Measurements from ENCODE around the gene WDR38. TPM values are rescaled to one million over a fixed set of nuclear protein-coding genes. Genes with fewer than 3 reads are reported as not detected.

Gene WDR38
- polyA plus RNA-seq, 1 of the 3 experiments (the other 2 are of a cell fraction), result not detected

GRCh38 chr9:124831642-124832364, 21.5 kb upstream of the WDR38 start:
- no peak overlapping the region for H3K4me3 ChIP-seq (ENCODE audit: low read depth in 2 of 2, low read length in 1 of 2)
- 93% methylated on average over 8 of the region's 9 CpGs for WGBS (ENCODE audit: low lambda C conversion rate)
- H4K20me1 ChIP-seq (ENCODE audit: insufficient read depth), result no peaks in the 10 kb centered on the region
- no peak overlapping the region for H2AFZ ChIP-seq (ENCODE audit: low read depth)
- H3K4me2 ChIP-seq, result no peak overlapping the region
- DNase-seq, result no peak
- peak overlapping the region in 1 of 2 experiments; percentile 65; a peak in 2 of 4 replicates for H3K27ac ChIP-seq (ENCODE audit: low read depth in 2 of 2, low read length in 1 of 2)
- H3K79me2 ChIP-seq (ENCODE audit: insufficient read depth), result no peaks in the 10 kb centered on the region
- no peak overlapping the region for H3K9ac ChIP-seq
- H3K9me2 ChIP-seq, result no peaks in the 10 kb centered on the region
- ChIA-PET POLR2A (no interaction called here), CTCF (interaction anchor here (4.1 to 33.6 kb wide), 3 partner anchors 9 to 56 kb away, joined by 18 to 1436 read pairs (median 353); partner anchors contain the start of genes NR6A1, OLFML2A and WDR38)
- peaks cover 25% of the 10 kb centered on the region for H3F3A ChIP-seq (replicated peaks; ENCODE audit: insufficient read depth)
- H3K4me1 ChIP-seq (ENCODE audit: control insufficient read depth in 1 of 2, insufficient read depth in 2 of 2, low read depth in 1 of 2, low read length in 1 of 2), result peaks cover 14 to 24% of the 10 kb centered on the region in 2 experiments; a peak in 3 of 4 replicates
- H3K27me3 ChIP-seq (ENCODE audit: insufficient read depth), result no peaks in the 10 kb centered on the region
- H3K36me3 ChIP-seq (replicated peaks in 1 of 2; ENCODE audit: control insufficient read depth in 1 of 2, insufficient read depth in 2 of 2, low read length in 1 of 2), result no peaks in the 10 kb centered on the region
- H3K9me3 ChIP-seq, result no peaks in the 10 kb centered on the region
- TF ChIP-seq IRF3 (IDR thresholded peaks at IDR 0.05; ENCODE audit: low read depth, low read length), result no peak

- peak; percentile 60 for TF ChIP-seq PBX3 (IDR thresholded peaks at IDR 0.05)
- TF ChIP-seq FOSL2 (IDR thresholded peaks at IDR 0.05; ENCODE audit: borderline replicate concordance, low read depth), result peak; percentile 48; the same call in 1 of the 2 replicates
- TF ChIP-seq REST (IDR thresholded peaks at IDR 0.05; ENCODE audit: low read depth, low read length), result no peak
- peak; percentile 27; the same call in 1 of the 2 replicates for TF ChIP-seq TCF12 (IDR thresholded peaks at IDR 0.05)
- TF ChIP-seq NFIC (IDR thresholded peaks at IDR 0.05; ENCODE audit: borderline replicate concordance), result peak; percentile 31; the same call in 1 of the 2 replicates
- no peak for TF ChIP-seq NRF1 (IDR thresholded peaks at IDR 0.05; ENCODE audit: low read depth, low read length)
- CTCF ChIA-PET, result interaction anchor here (0.9 to 33.6 kb wide), 4 partner anchors 19 to 109 kb away, joined by 3 to 1436 read pairs (median 178); partner anchors contain the start of genes NR6A1, OLFML2A and WDR38
- H3K9ac ChIP-seq, result no peak overlapping the region
- no peak overlapping the region for H3K4me3 ChIP-seq (ENCODE audit: low read depth in 2 of 2, low read length in 1 of 2)
- H3K9me2 ChIP-seq, result no peaks in the 10 kb centered on the region
- H3K27ac ChIP-seq (ENCODE audit: low read depth in 2 of 2, low read length in 1 of 2), result peak overlapping the region in 1 of 2 experiments; percentile 27; a peak in 1 of 4 replicates
- H3K4me1 ChIP-seq (ENCODE audit: control insufficient read depth in 1 of 2, insufficient read depth in 2 of 2, low read depth in 1 of 2, low read length in 1 of 2), result peaks cover 14 to 24% of the 10 kb centered on the region in 2 experiments; a peak in 3 of 4 replicates
- H3K36me3 ChIP-seq (replicated peaks in 1 of 2; ENCODE audit: control insufficient read depth in 1 of 2, insufficient read depth in 2 of 2, low read length in 1 of 2), result no peaks in the 10 kb centered on the region
- peak overlapping the region; percentile 68 for H3K4me2 ChIP-seq
- 60% methylated on average over 5 of the region's 7 CpGs for WGBS (ENCODE audit: low lambda C conversion rate)
- H2AFZ ChIP-seq (ENCODE audit: low read depth), result no peak overlapping the region
- H4K20me1 ChIP-seq (ENCODE audit: insufficient read depth), result no peaks in the 10 kb centered on the region
- DNase-seq, result peak; percentile 36
- no peaks in the 10 kb centered on the region for H3K27me3 ChIP-seq (ENCODE audit: insufficient read depth)
- H3F3A ChIP-seq (replicated peaks; ENCODE audit: insufficient read depth), result peaks cover 25% of the 10 kb centered on the region
- H3K9me3 ChIP-seq, result no peaks in the 10 kb centered on the region
- POLR2A ChIA-PET, result interaction anchor here (0.6 kb wide), 1 partner anchor 17 kb away, joined by 4 read pairs; no protein-coding TSS in a partner anchor
- no peaks in the 10 kb centered on the region for H3K79me2 ChIP-seq (ENCODE audit: insufficient read depth)
These were observed 18.7 kb upstream of the WDR38 start for GRCh38 chr9:124834591-124834990.
